ENCODE data around the gene TMEM131. TPM values are rescaled to one million over a fixed set of nuclear protein-coding genes. Genes with fewer than 3 reads are reported as not detected.

Gene TMEM131
- polyA plus RNA-seq, 10 donors: 37.2 to 58.2 (median 44.1) TPM

DNA sequence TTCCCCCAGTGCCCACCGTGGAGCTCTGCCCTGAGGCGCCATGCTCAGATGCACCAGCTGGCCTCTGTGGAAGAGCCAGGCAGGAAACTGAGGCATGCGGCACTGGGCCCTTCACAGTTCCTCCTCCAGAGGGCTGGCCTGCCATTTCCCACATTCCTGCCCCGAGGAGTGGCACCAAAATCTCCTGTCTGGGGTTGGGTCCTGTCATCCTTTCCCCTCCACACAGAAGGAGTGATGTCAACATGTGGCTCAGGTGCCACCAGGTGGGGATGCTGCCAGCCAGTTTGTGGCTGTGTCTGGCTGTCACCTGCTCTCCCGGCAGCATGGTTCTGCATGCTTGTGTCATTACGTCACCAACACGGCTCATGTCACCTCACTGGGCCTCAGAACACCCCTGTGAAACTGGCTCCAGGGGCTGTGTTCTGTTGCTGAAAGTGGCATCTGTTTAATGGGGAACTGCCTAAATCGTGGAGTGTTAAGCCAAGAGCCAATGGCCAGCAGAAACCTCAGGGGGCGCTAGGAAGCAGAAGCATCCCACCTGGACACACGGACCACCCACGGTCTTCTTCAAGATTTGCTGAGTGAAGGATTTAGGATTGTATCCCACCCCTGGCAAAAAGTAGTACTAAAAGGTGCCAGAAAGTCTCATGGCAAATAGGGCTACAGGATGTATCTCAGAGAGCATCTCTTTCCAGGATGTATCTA, 231.0 kb downstream of the TMEM131 start:
- DNase-seq: no peak

DNA sequence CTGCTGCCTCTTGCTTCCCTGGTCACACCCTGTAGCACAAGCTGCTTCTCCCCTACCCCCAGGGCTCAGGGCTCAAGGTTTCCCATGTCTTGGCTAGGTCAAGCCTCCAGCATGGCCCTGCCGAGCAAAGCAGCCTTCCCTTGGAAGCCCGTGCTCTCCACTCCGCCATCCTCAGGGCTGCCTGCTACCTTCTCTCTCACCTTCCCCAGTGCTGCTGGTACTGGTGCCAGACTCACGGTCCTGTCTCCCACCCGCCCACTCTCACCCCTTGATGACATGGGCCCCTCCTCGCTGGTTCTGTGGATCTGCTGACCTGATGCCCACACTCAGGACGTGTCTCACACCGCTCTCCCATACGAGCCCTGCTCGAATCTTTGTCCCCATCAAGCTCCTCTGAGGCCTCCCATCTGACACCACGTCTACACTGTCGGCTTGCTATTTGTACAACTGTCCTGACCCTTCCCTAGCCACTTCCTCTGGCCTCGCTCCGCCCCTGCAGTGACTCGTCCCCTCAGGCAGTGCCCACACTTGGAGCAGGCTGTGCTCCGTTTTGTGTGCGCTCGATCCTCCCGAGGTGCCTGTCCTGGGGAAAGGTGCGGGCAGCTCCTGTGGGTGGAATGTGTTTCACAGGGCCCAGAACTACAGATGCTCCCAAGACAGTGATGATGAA, 232.4 kb downstream of the TMEM131 start:
- DNase-seq: no peak

DNA sequence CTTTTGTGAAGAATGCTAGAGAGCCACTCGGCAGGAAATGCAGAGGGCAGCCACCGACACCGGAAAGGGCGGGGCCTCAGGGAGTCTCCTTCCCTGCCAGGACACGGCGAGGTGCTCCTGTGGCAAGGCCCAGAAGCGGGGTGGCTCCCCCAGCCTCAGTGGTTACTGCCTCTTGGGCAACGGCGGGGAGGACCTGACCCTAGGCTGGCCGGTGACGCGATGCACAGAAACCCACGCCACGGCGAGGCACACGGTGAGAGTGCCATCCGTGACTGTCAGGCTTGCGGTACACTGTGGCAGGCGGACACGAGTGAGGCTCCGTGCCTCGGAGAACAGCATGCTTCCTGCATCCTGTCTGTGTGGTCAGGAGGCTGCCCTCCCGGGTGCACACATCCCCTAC, 234.6 kb downstream of the TMEM131 start:
- no peak for DNase-seq

DNA sequence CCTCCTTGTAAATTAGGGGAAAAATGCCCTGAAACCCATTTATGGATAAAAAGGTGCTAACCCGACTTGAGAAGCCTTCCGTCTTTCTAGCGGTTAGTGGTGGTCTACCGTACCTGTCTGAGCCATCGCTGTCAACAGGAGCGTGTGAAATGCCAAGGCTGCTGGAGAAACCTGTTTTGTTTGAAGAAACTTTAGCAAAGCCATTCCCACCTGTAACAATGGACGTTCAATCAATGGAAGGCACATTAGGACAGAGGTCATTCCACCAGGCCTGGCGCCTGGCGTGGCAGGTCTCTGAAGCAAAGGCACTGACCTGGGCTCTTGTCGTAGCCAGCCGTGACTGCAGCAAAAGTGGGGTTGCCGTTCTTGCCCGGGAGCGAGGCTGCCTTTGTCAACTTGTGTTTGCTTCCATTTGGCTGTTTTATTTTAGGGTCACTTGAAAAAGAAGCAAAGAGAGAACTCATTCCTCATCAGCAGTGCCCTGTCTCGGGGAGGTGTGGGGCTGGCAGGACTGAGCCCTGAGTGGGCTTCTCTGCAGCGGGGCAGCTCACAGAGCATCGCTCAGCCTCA, 235.2 kb downstream of the TMEM131 start:
- DNase-seq: no peak

DNA sequence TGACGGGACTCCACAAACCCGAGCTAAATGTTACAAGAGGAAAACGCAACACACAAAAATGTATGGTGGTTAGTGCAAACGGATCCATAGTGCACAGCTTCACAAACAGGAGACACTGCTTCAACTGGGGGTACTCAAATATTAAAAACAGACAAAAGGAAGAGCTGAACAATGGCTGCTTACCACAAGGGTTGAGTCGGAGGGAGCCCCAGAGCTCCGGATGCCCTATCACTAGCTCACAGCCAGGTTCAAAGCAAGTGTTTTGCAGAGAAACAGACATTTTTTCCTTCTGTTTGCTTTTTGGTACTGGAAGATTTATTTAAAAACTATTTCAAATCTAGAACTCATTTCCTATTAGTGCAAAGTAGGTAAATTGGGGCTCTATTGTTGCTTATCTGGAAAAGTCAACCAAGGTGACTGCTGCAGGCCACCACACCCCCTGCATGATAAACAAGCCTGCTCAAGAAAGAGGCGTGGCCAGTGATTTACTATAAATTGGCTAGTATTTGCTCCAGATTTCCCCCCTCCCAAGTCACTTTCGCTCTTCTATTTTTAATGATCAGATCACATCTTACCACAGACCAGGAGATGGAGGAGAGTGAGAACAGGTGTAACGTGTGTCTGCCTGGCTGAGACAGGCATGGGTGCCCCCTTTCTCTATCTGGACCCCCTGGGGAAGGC, 235.9 kb downstream of the TMEM131 start:
- DNase-seq: no peak

DNA sequence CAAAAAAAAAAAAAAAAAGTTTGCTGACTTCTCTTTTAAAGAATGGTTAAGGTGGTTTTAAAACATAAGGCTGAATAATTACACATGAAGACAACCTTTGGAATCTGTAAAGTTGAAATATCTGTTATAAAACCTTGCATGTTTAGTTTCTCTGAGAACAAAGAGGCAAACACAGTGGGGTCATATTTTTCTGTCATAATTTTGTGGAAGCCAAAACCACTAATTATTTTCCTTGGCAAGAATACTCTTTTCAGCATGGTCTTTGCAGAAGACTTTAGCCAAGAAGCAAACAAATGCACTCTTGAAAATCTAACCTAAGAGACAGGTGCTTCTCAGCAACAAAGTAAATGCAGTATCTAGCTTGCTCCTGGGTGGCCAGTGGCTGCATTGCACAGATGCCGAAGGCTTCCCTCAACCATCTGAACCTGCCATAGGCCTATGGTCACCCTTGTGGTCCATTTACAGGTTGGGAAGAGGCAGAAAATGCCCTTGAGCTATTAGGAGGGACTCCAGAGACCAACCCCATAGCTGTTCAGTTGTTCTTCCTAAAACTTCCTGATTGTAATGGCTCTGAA, 237.5 kb downstream of the TMEM131 start:
- DNase-seq: no peak

DNA sequence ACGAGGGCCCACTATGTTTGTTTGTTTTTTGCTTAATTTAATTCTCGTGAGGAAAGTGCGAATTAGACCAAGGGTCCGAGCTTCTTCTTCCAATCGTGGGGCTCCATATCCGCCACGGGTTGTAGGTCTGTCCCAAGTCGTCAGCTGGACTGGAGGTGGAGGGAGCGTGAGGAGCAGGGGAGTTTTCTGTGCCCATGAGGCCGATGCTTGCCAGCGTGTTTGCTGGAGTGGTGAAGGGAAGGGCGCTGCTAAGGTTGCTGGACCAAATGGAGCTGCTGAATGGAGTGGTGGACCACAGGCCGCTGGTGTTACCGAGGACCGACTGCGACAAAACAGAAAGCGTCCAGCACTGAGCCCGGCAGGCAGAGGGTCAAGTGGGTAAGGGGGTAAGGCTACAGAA, 238.7 kb downstream of the TMEM131 start:
- DNase-seq: no peak

- DNase-seq: no peak
Measured at GRCh38 chr2:97755491-97755890, 240.3 kb downstream of the TMEM131 start.

DNA sequence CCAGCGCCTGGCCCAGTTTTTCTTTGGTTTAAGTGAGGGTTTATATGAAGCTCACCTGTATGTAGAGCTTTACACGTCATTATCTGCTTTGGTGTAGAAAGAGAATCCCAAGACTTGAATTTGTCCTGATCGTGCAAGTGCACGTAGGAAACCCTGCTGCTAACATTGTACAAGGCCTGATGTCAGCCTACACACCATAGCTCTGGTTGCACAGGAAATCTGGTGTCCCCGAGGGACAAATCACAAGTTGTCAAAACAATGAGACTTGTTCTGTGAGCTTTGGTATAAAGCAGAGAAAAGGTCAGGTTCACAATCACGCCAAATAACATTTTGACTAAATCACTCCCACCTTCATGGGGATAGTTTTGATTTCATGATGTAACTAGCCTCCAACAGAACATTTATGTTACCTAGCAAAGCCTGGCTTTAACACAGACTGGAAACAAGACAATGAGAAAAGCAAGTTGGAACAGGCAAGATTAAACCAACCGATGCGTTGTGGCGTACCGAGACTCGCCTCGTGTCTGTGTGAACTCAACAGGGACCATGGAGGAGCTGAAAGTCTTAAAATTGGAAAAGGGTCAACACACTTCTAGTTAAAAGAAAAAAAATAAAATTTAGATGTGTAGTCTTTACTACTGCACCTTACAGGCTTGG, 240.9 kb downstream of the TMEM131 start:
- DNase-seq: no peak

GRCh38 chr2:97752342-97753334, 243.1 kb downstream of the TMEM131 start:
- DNase-seq: no peak

DNA sequence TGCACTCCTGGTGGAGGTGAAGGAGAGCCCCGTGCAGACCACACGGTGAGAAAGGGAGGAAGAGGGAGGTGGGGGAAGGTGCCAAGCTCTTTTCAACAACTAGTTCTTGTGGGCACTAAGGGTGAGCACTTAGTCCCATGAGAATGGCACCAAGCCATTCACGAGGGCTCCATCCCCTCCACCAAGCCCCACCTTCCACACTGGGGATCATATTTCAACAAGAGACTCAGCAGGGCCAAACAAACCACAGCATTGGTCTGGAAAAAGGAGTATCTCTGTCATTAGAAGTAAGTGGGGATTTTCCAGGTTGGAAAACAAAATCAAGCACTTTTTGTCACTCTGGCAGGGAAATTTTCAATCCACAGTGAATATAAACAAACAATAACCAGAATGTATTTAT, 244.0 kb downstream of the TMEM131 start:
- no peak for DNase-seq

DNA sequence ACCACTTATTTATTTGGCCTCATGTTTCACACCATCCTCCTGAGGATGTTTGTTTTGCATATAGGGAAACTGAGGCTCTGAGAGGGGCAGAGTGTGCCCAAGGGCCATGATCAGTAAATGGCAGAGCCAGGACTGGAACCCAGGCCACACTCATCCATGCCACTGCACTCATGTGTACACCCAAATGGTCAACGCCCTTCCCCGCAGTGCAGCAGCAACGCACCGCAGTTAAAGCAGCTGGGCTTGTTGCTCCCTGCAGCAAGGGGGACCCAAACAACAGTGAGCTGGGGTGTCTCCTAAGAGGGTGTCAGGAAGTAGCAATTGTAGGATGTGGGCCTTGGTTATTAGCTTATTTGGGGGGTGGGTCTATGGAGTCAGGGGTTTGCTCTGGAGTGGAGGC, 245.7 kb downstream of the TMEM131 start:
- no peak for DNase-seq

- peak in 1 of 3 donors; percentile 21 for DNase-seq
Measured at GRCh38 chr2:97749581-97749980, 246.2 kb downstream of the TMEM131 start.

- DNase-seq: peak in 2 of 3 donors; percentile 37 to 50
Measured at GRCh38 chr2:97747716-97748115, 248.0 kb downstream of the TMEM131 start.

GRCh38 chr2:97747285-97747684, 248.5 kb downstream of the TMEM131 start:
- no peak for DNase-seq

- DNase-seq: no peak
Measured at GRCh38 chr2:97745474-97746174, 250.1 kb downstream of the TMEM131 start.

GRCh38 chr2:97743913-97744312, 251.8 kb downstream of the TMEM131 start:
- DNase-seq: no peak

DNA sequence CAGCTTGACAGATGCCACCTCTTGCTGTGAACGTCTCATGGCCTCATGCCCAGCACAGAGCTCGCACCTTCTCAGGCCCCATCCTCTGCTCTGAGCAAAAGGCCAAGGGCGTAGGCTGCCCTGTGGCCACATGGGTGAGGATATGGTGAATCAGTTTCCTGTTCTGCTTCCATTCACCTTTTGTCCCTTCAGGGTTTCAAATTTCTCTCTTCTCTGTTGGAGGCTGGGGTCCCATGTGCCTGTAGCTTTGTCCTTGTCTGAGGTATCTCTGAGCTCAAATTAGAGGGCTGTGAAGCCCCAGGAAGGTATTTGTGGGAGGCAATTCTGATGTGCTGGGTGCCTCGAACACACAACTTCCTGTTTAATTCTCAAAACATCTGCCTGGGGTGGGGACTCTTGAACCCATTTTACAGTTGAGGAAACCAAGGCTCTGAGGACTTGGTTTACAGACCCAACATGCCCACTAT, 253.3 kb downstream of the TMEM131 start:
- no peak for DNase-seq

DNA sequence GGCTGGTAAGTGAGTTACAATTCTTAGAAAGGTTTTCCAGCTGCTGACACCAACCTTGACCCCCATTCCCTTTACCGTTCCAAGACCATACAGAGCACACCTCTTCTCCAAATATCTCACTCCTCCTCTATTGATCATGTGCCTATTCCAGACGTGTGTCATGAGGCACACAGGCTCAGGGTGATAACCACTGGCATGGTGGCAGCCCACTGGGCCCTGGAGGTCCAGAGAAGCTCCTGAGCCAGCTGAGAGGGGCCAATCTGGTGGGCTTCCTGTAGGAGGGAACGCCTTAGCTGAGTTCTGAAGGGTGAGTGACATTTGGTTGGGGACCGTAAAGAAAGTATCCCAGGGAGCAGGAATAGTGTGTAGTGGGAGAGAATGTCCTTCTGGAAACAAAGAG, 254.1 kb downstream of the TMEM131 start:
- DNase-seq: no peak

DNA sequence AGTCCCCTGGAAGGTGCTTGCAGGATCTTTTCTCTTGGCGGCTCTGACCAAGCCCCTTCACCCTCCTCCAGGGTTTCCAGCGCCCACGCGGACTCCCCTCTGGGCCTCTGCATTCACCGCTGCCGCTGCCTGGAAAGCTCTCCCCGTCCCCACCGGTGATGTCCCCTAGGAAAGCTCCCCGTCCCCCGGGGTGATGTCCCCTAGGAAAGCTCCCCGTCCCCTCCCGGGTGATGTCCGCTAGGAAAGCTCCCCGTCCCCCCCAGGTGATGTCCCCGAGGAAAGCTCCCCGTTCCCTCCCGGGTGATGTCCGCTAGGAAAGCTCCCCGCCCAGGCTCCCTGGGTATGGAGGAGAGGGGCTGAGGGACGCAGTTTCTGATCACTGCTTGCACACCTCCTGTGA, 254.5 kb downstream of the TMEM131 start:
- no peak for DNase-seq

All from muscle of back (tissue), 11 donors.